ENCODE results near the gene CD9.
"Not testable (repeated sequence)": the region's sequence is repeated elsewhere in the genome, so short reads cannot be mapped to it uniquely, and the experiment has no call there.

Gene CD9

GRCh38 chr12:6199531-6200255 lies 507 bp upstream of the CD9 start:
- DNase-seq (ENCODE audit: low spot score): peak; percentile 89

GRCh38 chr12:6201213-6201608 lies 1.0 kb downstream of the CD9 start:
- DNase-seq (ENCODE audit: low spot score): peak; percentile 89

DNA sequence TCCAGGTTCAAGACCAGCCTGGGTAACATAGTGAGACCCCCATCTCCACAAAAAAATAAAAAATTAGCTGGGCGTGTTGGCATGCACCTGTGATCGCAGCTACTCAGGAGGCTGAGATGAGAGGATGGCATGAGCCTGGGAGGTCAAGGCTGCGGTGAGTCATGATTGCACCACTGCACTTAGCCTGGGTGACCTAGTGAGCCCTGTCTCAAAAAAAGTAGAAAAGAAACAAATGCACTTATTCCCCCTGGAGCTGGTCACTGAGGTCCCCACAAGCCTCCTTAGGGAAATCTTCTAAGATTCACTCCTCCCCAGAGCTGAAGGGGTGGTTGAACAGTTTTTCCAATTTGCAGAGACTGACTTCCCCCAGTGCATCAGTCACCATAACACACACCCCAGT lies 1.6 kb downstream of the CD9 start:
- no peak for DNase-seq (ENCODE audit: low spot score)

- DNase-seq (ENCODE audit: low spot score): no peak
Measured at GRCh38 chr12:6202304-6202703, 2.1 kb downstream of the CD9 start.

- no peak for DNase-seq (ENCODE audit: low spot score)
Measured at GRCh38 chr12:6202846-6203245, 2.6 kb downstream of the CD9 start.

GRCh38 chr12:6203601-6204000 lies 3.4 kb downstream of the CD9 start:
- no peak for DNase-seq (ENCODE audit: low spot score)

DNA sequence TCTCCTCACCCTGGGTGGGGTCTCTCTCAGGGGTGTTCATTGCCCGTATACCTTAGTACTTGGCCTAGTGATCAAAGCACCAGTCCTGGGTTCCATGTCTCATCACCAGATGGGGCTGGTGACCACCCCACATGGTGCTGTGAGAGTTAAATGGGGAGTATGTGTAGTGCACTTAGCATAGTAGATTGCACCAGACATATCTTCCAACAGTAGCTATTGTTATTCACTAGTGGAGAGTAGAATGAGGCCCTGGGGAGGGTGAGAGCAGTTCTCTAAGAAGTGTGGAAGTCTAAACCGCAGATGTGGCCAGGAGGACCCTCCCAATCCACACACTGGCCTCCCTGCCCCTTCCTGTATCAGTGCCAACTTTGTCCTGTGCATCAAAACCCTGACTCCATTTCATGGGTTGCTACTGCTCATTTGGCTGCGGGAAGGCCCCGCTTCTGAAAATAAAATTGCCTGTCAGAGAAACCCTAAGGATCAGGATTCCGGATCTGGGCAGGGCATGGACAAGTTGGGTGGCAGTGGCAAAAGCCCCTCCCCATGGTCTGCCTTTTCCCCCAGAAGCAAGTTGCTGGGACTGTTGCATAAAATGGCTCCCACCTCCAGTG lies 4.4 kb downstream of the CD9 start:
- peak; percentile 81 for DNase-seq (ENCODE audit: low spot score)

DNA sequence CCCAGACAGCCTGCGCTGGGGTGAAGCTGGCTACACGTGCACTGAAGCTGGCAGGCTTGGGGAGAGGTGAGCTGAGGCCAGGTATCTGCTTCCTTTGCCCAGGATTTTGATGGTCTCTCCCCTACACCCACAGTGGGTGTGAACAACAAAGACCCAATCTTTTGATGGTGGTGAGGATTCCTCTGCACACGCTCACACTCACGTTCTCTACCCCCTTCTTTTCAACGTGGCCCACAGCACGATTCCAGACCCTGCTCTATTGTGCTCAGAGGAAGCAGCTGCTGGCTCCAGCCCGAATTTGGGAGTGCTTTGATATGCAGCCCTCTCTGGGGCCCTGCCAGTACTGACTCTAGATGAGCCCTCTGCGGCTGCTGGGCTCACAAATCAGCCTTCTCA lies 4.9 kb downstream of the CD9 start:
- peak; percentile 79 for DNase-seq (ENCODE audit: low spot score)

GRCh38 chr12:6205761-6206160 lies 5.6 kb downstream of the CD9 start:
- no peak for DNase-seq (ENCODE audit: low spot score)

DNA sequence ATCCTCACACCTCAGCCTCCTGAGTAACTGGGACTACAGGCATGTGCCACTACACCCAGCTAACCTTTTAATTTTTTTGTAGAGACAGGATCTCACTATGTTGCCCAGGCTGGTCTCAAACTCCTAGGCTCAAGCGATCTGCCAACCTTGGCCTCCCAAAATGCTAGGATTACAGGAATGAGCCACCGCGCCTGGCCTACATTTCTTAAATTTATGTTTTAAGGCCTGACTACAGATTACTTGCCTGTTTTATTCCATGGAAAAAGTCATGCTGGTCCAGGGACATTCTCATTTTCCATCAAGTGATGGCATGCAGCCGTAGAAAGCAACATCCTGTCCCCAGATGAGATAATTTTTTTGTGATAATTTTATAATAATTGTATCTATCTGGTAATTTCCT lies 6.1 kb downstream of the CD9 start:
- no peak for DNase-seq (ENCODE audit: low spot score)

GRCh38 chr12:6207259-6207925 lies 7.2 kb downstream of the CD9 start:
- no peak for DNase-seq (ENCODE audit: low spot score)

- no peak for DNase-seq (ENCODE audit: low spot score)
Measured at GRCh38 chr12:6208130-6208529, 7.9 kb downstream of the CD9 start.

- not testable (repeated sequence) for DNase-seq (ENCODE audit: low spot score)
Measured at GRCh38 chr12:6209428-6209827, 9.2 kb downstream of the CD9 start.

GRCh38 chr12:6211421-6211869 lies 11.2 kb downstream of the CD9 start:
- no peak for DNase-seq (ENCODE audit: low spot score)

DNA sequence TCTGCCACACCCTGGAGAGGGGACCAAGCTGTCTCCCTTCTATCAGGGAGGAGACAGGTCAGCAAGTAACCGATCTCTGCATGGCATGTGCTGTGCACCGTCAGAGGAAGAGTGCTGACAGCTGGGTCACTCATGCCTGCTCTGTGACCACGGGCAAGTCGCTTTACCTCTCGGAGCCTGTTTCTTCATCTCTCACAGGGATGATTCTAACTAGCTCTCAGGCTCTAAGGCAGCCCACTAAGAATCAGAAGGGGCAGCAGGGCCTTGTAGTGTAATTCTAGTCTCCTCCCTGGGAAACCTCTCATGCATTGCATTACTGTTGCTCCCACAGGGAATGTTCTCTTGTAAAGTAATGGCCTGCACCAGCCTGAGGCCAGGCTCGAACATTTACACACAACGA lies 11.9 kb downstream of the CD9 start:
- DNase-seq (ENCODE audit: low spot score): no peak

GRCh38 chr12:6213969-6214368 lies 13.8 kb downstream of the CD9 start:
- no peak for DNase-seq (ENCODE audit: low spot score)

DNA sequence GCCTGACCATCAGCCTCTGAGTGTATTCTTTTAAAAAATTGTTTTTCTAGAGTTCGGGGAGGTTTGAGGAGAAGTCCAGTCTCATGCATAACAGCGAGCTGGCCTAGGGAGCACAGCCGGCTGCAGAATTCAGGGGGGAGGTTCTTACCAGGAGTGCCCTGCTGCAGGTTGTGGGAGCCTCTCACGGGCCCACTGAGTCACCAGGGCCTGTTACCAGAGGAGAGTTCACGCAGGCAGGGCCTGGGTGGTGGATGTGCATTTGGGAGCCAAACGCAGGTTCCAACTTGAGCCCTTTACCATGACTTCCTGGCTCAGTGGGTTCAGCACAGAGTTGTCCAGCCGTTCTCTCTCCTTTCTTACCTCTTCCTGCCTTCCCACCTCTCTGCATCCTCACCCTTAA lies 14.4 kb downstream of the CD9 start:
- no peak for DNase-seq (ENCODE audit: low spot score)

DNA sequence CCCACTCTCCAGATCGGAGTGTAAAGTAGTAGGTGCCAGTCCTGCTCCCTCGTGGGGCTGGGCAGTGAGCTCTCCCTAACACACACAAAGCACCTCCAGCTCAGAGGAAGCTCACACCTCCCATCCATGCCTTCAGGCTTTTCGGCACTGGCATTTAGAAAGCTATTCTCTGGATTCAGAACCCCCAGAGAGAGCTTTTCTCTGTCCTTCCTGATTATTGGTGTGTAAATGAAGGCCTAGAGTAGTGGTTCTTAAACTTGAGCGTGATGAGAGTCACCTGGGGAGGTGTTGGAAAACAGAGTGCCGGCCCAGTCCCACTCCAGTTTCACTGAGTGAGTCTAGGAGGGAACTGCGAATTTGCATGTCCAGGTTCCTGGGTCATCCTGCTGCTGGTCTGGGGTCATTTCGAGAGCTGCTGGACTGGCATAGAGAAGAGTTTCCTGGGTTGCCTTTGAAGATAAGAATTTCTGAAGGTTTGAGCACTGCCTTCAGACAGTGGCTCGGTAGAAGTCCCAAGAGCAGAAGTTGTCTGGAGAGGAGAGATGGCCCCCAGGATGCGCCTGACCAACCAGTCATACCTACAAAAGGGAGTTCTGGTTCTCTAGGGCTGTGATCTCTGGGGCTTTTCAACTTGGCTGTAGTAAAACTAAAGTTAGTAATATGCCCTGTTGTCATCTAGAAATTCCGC lies 15.1 kb downstream of the CD9 start:
- no peak for DNase-seq (ENCODE audit: low spot score)

DNA sequence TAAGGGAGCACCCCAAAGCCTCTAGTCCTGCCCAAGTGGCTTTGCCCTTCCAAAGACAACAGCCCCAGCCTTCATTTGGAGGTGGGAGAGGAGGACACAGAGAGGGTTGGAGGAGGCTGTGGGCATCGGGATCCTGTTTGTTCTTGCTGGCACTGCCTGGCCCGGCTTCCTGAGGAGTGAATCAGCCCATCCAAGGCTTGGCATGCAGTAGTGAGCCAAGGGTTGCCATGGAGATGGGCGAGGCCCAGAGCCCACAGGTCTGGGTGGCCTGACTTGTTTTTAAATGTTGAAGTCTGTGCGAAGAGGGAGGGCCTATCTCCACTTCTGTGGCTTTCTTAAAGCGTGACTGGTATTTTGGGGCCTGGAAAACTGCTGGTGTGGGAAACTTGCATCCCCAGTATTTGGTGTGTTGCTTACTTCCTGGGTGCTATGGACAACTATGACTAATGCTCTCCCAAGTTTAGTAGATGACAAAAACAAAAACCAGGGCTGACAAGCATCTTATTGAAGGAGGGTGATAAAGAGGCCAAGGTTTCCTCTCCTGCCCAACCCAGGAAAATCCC lies 15.8 kb downstream of the CD9 start:
- peak; percentile 99 for DNase-seq (ENCODE audit: low spot score)

GRCh38 chr12:6216581-6216980 lies 16.4 kb downstream of the CD9 start:
- no peak for DNase-seq (ENCODE audit: low spot score)

GRCh38 chr12:6218347-6218925 lies 18.2 kb downstream of the CD9 start:
- DNase-seq (ENCODE audit: low spot score): peak; percentile 84

- no peak for DNase-seq (ENCODE audit: low spot score)
Measured at GRCh38 chr12:6219980-6220379, 19.8 kb downstream of the CD9 start.
